HG03159 (cell line): ENCODE measurements around the gene RHOH.
"Not testable (repeated sequence)": the region's sequence is repeated elsewhere in the genome, so short reads cannot be mapped to it uniquely, and the experiment has no call there.

ENCODE experiments used
- ATAC-seq: cut with Tn5 transposase; IDR thresholded peaks from one replicate; pipeline ENCODE4 v1.9.1; 2021; ENCODE audit warnings: mild to moderate bottlenecking, moderate library complexity; ENCODE audit not compliant: unreplicated experiment

RHOH gene, protein sequence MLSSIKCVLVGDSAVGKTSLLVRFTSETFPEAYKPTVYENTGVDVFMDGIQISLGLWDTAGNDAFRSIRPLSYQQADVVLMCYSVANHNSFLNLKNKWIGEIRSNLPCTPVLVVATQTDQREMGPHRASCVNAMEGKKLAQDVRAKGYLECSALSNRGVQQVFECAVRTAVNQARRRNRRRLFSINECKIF

DNA sequence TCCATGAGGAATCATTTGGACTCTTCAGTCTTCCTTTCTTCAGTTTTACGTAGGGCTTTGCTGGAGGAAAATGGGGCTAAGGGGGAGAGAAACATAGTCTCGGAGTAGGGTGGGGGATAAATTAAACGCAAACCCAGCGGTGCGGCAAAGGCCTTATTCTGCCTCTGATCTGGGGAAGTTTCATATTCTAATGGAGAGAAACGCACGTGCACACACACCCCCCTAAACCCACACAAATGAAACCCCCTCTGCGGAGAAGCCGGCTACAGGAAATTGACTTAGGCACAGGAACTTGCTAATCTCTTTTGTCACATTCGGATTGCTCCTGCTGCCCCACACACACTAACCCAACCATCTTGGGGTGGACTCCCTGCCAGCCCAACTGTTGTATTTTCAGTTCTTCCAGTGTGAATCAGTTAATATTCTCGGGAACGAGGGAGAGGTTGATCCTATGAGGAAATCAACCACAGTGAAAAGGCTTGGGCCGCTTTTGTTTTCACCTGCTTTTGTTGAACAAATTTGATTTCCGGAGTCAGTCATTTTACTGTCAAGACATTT lies at the start of gene RHOH:
TSS of gene RHOH (plus strand) at position 308 of the 558 bp plus-strand sequence. CDS start 46,356 bp downstream, outside the sequence.
- peak; percentile 20 for ATAC-seq

DNA sequence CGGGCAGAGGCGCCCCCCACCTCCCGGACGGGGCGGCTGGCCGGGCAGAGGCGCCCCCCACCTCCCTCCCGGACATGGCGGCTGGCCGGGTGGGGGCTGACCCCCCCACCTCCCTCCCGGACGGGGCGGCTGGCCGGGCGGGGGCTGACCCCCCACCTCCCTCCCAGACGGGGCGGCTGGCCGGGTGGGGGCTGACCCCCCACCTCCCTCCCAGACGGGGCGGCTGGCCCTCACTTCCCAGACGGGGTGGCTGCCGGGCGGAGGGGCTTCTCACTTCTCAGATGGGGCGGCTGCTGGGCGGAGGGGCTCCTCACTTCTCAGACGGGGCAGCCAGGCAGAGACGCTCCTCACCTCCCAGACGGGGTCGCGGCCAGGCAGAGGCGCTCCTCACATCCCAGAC lies 49.3 kb upstream of the RHOH start:
- ATAC-seq, result not testable (repeated sequence)

DNA sequence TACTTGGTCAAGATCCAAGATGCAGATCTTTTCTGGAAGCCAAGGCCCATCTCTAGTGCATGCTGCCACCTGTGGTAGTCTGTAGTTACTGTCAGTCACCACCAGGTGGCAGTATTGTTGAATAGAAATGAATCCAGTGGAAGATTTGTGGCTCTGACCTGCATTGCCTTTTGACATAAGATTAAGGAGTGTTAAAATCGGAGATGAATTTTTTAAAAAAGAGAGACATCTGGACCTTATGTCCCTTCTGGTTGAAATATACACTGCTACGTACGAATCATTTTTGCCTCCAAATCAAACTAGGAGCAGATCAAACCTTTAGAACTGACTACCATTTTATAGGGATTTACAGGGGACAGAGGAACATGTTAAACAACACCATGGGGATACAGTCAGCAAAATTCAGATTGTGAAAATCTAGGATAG lies 46.9 kb upstream of the RHOH start:
- no peak for ATAC-seq

DNA sequence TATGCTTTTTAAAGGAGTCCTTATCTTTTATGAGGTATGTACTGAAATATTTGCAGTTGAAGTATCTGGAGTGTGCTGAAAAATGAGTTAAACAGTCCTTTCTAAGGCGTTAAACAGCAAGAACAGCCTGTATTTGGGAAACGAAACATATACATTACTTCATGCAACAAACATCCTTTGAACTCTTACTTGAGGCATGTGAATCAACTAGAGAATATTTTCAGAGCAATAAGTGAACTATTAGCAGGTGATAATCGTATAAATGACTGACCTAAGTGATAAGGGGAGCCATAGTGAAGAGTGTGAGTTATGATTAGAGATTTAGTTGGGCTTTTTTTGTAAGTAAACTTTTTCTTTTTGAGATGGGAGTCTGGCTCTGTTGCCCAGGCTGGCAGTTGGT lies 45.9 kb upstream of the RHOH start:
- no peak for ATAC-seq

GRCh38 chr4:40152637-40153036 lies 44.2 kb upstream of the RHOH start:
- no peak for ATAC-seq

- ATAC-seq, result no peak
These were observed 39.4 kb upstream of the RHOH start for GRCh38 chr4:40157436-40157835.

GRCh38 chr4:40160258-40160657 lies 36.6 kb upstream of the RHOH start:
- ATAC-seq, result no peak

- no peak for ATAC-seq
These were observed 32.4 kb upstream of the RHOH start for GRCh38 chr4:40164459-40164858.

DNA sequence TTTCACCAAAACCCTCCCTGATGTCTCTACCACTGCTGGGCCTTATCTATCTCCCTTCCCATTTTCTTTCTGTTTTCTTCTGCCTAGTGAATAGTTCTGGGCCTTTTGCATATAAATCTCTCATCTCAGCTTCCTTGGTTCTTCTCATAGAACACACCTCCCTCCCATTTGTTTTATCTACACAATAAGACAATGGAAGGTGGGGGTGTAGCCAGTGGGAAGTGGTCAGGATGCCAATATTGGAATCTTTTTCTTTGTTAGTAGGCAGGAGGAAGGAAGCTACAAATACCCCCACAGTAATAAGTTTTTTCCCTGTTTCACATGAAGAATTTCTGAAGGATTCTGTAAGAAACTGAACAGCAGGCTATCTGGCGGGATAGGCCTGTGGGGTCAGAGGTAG lies 30.9 kb upstream of the RHOH start:
- ATAC-seq, result no peak

DNA sequence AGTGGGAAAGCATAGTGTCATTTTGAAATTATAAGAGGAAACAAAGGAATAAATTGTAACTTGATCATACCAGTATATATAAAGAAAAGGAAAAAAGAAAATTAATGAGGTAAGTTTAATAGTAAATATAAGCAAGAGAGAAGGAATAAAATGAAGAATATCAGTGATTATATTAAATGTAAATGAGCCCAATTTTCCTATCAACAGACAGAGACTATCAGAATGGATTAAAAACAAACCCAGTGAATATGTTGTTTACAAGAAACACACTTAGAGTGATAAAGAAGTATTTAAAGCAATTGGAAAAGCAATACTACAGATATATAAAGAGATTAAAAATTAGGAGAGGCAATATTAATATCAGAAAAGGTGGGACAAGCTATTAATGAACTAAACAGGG lies 28.8 kb upstream of the RHOH start:
- no peak for ATAC-seq

GRCh38 chr4:40170588-40170987 lies 26.2 kb upstream of the RHOH start:
- peak; percentile 70 for ATAC-seq

GRCh38 chr4:40173470-40173875 lies 23.4 kb upstream of the RHOH start:
- peak; percentile 80 for ATAC-seq

DNA sequence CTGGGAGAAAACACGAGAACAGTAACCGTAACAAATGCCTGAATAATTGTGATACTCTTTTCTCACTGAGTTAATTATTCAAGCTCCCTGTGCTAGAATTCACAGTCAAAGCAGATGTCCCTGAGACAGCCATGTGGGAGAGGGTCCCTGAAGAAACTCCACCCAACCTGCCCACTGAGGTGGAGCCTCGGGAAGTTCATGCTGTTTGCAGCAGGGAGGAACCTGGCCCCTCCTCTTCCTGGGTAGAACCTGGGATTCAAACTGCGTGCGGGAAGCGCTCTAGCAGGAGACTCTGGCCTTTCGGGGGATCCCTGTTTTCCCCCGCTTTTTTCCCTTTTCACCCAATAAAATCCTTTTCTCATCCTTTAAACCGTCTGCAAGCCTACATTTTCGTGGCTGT lies 20.2 kb upstream of the RHOH start:
- no peak for ATAC-seq

- no peak for ATAC-seq
These were observed 19.2 kb upstream of the RHOH start for GRCh38 chr4:40177591-40177990.

- ATAC-seq, result no peak
These were observed 18.2 kb upstream of the RHOH start for GRCh38 chr4:40178672-40179071.

DNA sequence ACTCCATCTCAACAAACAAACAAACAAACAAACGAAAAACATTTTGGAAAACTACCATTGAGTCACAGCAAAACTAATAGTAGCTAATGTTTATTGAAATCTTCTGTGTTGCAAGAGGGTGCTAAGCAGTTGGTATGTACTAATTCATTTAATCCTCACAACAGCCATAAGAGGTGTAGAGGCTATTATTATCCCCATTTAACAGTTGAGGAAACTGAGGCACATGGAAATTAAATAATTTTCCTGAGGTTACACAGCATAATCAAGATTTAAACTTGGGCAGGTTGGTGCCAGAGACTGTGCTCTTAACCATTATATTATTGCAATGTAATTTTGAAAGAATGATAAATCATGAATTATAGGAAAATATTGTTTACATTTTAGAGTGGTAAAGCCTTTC lies 17.5 kb upstream of the RHOH start:
- no peak for ATAC-seq

DNA sequence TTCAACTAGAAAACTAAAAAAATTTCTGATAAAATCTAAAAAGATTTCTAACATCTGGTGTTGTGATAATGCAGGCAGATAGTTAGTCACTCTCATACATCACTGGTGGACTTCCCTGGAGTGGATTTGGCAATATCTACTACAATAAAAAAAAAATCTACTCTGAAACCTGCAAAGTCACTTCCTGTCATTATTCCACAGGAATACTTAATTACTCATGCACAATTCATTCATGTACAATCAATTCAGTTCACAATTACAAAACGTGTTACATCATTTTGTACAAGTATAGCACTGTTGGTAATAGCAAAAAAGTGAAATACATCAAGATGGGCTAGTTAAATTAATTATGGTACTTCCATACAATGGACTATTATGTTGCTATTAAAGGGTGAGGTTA lies 16.5 kb upstream of the RHOH start:
- ATAC-seq, result no peak

DNA sequence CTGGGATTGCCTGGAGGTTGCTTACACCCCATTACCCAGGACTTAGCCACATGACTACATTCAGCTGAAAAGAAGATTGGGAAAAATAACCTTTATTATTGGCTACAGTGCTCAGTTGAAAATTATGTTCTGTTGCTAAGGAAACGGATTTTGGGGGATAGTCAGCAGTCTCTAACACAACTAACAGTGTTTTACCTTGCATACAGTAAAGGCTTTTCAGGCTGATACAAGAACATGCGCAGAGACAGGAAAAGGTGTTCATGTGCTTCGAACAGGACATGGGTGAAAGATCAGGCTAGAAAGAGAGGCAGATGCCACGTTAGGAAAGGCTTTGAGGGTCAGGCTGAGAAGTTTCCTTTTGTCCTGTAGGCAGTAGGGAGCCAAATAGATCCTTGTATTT lies 14.8 kb upstream of the RHOH start:
- ATAC-seq, result no peak

DNA sequence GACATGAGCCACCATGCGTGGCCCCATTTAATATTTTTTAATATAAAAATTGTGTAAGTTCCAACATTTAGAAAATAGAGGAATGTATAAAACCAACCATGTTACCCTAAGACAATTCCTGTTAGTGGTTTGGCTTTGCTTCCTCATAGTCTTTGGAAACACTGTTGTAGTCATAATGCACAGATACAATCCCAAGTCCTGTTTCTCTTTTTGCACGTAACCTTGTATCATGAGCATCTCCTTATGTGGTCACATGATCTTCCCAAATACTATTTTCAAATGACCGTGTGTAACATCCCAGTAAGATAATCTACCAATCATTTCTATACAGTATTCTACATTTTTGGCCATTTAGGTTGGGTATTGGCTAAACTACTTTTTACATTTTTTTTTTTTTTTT lies 13.9 kb upstream of the RHOH start:
- no peak for ATAC-seq

- no peak for ATAC-seq
These were observed 13.0 kb upstream of the RHOH start for GRCh38 chr4:40183615-40184411.

DNA sequence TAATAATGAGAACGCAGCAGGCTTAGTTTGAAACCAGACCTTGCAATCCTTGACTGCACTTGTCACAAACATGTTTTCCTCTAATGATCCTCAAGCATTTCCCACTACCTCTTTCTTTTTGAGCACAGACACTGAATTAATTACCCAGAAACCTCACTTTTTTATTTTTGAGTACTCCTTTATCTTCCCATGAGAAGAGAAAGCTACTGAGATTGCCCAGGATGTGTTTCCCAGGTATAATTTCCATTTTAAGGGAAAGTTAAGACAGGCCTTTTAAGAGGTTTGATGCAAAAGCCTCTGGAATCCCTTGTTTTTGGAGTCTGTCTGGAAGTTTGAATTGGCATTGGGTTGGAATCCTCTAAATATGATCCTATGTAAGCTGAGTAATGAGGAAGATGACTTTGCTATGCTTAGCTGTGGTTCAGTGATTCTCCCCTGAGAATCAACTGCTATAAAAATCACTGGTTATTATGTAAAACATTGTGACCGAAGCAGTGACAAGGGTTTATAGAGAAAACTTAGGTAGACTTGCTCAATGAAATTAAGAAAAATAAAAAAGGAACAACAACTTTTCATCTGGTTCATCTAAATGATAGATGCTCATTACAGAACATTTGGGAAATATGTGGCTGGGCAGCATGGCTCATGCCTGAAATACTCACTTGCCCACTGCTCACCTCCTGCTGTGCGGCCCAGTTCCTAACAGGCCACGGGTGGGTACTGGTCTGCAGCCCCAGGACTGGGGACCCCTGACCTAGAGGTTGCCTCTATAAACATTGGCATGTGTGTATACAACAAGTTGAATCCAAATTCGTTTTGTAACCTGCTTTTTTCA lies 10.8 kb upstream of the RHOH start:
- ATAC-seq, result peak; percentile 54
